T-helper 1 cell treated with Interleukin-12 subunit alpha and Interleukin-12 subunit beta and Interleukin-4 antibody, amounts not matched to agents 30 μg/mL and 1 μg/mL, for 36 hours (primary cell): Measurements from ENCODE around the gene PLEKHD1.
"Not testable (repeated sequence)": the region's sequence is repeated elsewhere in the genome, so short reads cannot be mapped to it uniquely, and the experiment has no call there.

Experiments used
- H3K27ac Mint-ChIP-seq: one replicate; pipeline ENCODE4 v1.8.0; 2021; ENCODE audit warnings: mild to moderate bottlenecking, mixed read lengths
- H3K27me3 Mint-ChIP-seq: one replicate; pipeline ENCODE4 v1.8.0; 2021; ENCODE audit warnings: low read depth, mixed read lengths
- H3K36me3 Mint-ChIP-seq: one replicate; pipeline ENCODE4 v1.8.0; 2021; ENCODE audit warnings: low read depth, mixed read lengths
- H3K4me1 Mint-ChIP-seq: one replicate; pipeline ENCODE4 v1.8.0; 2021; ENCODE audit warnings: low read depth, mixed read lengths
- H3K4me3 Mint-ChIP-seq: one replicate; pipeline ENCODE4 v1.8.0; 2021; ENCODE audit warnings: mild to moderate bottlenecking, moderate library complexity, mixed read lengths
- H3K9me3 Mint-ChIP-seq: one replicate; pipeline ENCODE4 v1.8.0; 2021; ENCODE audit warnings: mixed read lengths

Gene PLEKHD1

GRCh38 chr14:69490219-69490918, 5.8 kb downstream of the PLEKHD1 start:
- no peaks in the 10 kb centered on the region for H3K36me3 Mint-ChIP-seq

GRCh38 chr14:69491193-69491592, 6.7 kb downstream of the PLEKHD1 start:
- Mint-ChIP-seq H3K36me3 (no peaks in the 10 kb centered on the region), H3K27me3 (peaks cover 24% of the 10 kb centered on the region), H3K9me3 (no peaks in the 10 kb centered on the region)

More at GRCh38 chr14:69490219-69490918, 5.8 kb downstream of the PLEKHD1 start:
- Mint-ChIP-seq H3K27ac (no peak overlapping the region), H3K4me1 (no peaks in the 10 kb centered on the region), H3K4me3 (no peak overlapping the region), H3K9me3 (no peaks in the 10 kb centered on the region), H3K27me3 (peaks cover 32% of the 10 kb centered on the region)

GRCh38 chr14:69493038-69493437, 8.5 kb downstream of the PLEKHD1 start:
- no peak overlapping the region for H3K27ac Mint-ChIP-seq
- H3K4me1 Mint-ChIP-seq, result no peaks in the 10 kb centered on the region
- peaks cover 10% of the 10 kb centered on the region for H3K27me3 Mint-ChIP-seq
- no peaks in the 10 kb centered on the region for H3K36me3 Mint-ChIP-seq
- no peaks in the 10 kb centered on the region for H3K9me3 Mint-ChIP-seq
- no peak overlapping the region for H3K4me3 Mint-ChIP-seq

More at GRCh38 chr14:69491193-69491592, 6.7 kb downstream of the PLEKHD1 start:
- Mint-ChIP-seq H3K27ac (no peak overlapping the region), H3K4me1 (no peaks in the 10 kb centered on the region), H3K4me3 (no peak overlapping the region)

GRCh38 chr14:69493791-69494190, 9.3 kb downstream of the PLEKHD1 start:
- Mint-ChIP-seq H3K4me1 (no peaks in the 10 kb centered on the region), H3K9me3 (no peaks in the 10 kb centered on the region), H3K27me3 (peaks cover 14% of the 10 kb centered on the region), H3K4me3 (no peak overlapping the region), H3K36me3 (no peaks in the 10 kb centered on the region), H3K27ac (no peak overlapping the region)

- peaks cover 12% of the 10 kb centered on the region for H3K27me3 Mint-ChIP-seq
- H3K27ac Mint-ChIP-seq, result no peak overlapping the region
- no peaks in the 10 kb centered on the region for H3K9me3 Mint-ChIP-seq
- no peaks in the 10 kb centered on the region for H3K36me3 Mint-ChIP-seq
- H3K4me1 Mint-ChIP-seq, result no peaks in the 10 kb centered on the region
- H3K4me3 Mint-ChIP-seq, result no peak overlapping the region
Measured at GRCh38 chr14:69495341-69495921, 10.9 kb downstream of the PLEKHD1 start.

GRCh38 chr14:69497866-69498265, 13.3 kb downstream of the PLEKHD1 start:
- H3K9me3 Mint-ChIP-seq, H3K4me1 Mint-ChIP-seq, H3K36me3 Mint-ChIP-seq, H3K27me3 Mint-ChIP-seq, H3K4me3 Mint-ChIP-seq, H3K27ac Mint-ChIP-seq: not testable (repeated sequence)

GRCh38 chr14:69498286-69498685, 13.8 kb downstream of the PLEKHD1 start:
- H3K4me1 Mint-ChIP-seq, H3K9me3 Mint-ChIP-seq, H3K27me3 Mint-ChIP-seq, H3K36me3 Mint-ChIP-seq, H3K27ac Mint-ChIP-seq, H3K4me3 Mint-ChIP-seq: not testable (repeated sequence)

- Mint-ChIP-seq H3K4me1 (no peaks in the 10 kb centered on the region), H3K9me3 (no peaks in the 10 kb centered on the region), H3K36me3 (no peaks in the 10 kb centered on the region), H3K27ac (no peak overlapping the region), H3K27me3 (peaks cover 10% of the 10 kb centered on the region), H3K4me3 (no peak overlapping the region)
Measured at GRCh38 chr14:69499436-69499835, 14.9 kb downstream of the PLEKHD1 start.

- Mint-ChIP-seq H3K36me3 (no peaks in the 10 kb centered on the region), H3K4me1 (no peaks in the 10 kb centered on the region), H3K9me3 (no peaks in the 10 kb centered on the region), H3K4me3 (no peak overlapping the region), H3K27me3 (peaks cover 10% of the 10 kb centered on the region), H3K27ac (no peak overlapping the region)
Measured at GRCh38 chr14:69500096-69500495, 15.6 kb downstream of the PLEKHD1 start.

GRCh38 chr14:69500736-69501135, 16.2 kb downstream of the PLEKHD1 start:
- no peak overlapping the region for H3K4me3 Mint-ChIP-seq
- peaks cover 10% of the 10 kb centered on the region for H3K27me3 Mint-ChIP-seq
- no peaks in the 10 kb centered on the region for H3K4me1 Mint-ChIP-seq
- H3K36me3 Mint-ChIP-seq, result no peaks in the 10 kb centered on the region
- no peak overlapping the region for H3K27ac Mint-ChIP-seq
- no peaks in the 10 kb centered on the region for H3K9me3 Mint-ChIP-seq

- no peaks in the 10 kb centered on the region for H3K4me1 Mint-ChIP-seq
- H3K27ac Mint-ChIP-seq, result no peak overlapping the region
- H3K27me3 Mint-ChIP-seq, result peaks cover 10% of the 10 kb centered on the region
- H3K36me3 Mint-ChIP-seq, result no peaks in the 10 kb centered on the region
- H3K4me3 Mint-ChIP-seq, result no peak overlapping the region
- no peaks in the 10 kb centered on the region for H3K9me3 Mint-ChIP-seq
Measured at GRCh38 chr14:69501423-69501838, 16.9 kb downstream of the PLEKHD1 start.

- Mint-ChIP-seq H3K36me3 (no peaks in the 10 kb centered on the region), H3K27me3 (peaks cover 10% of the 10 kb centered on the region), H3K9me3 (no peaks in the 10 kb centered on the region), H3K4me1 (no peaks in the 10 kb centered on the region), H3K27ac (no peak overlapping the region), H3K4me3 (no peak overlapping the region)
Measured at GRCh38 chr14:69504775-69505174, 20.2 kb downstream of the PLEKHD1 start.

GRCh38 chr14:69505338-69506240, 21.1 kb downstream of the PLEKHD1 start:
- Mint-ChIP-seq H3K9me3 (no peaks in the 10 kb centered on the region), H3K4me3 (no peak overlapping the region), H3K27ac (no peak overlapping the region), H3K36me3 (no peaks in the 10 kb centered on the region), H3K4me1 (no peaks in the 10 kb centered on the region), H3K27me3 (peaks cover 14% of the 10 kb centered on the region)

GRCh38 chr14:69506241-69506595, 21.7 kb downstream of the PLEKHD1 start:
- no peaks in the 10 kb centered on the region for H3K36me3 Mint-ChIP-seq
- peaks cover 20% of the 10 kb centered on the region for H3K27me3 Mint-ChIP-seq
- H3K9me3 Mint-ChIP-seq, result no peaks in the 10 kb centered on the region
- no peaks in the 10 kb centered on the region for H3K4me1 Mint-ChIP-seq
- no peak overlapping the region for H3K4me3 Mint-ChIP-seq
- no peak overlapping the region for H3K27ac Mint-ChIP-seq
